Thoracic aorta (tissue), 2 donors: ENCODE results near the gene SCAPER. TPM values are rescaled to one million over a fixed set of nuclear protein-coding genes. Genes with fewer than 3 reads are reported as not detected.

Experiments used
- ATAC-seq: fragments of 150-250 bp; one replicate; pipeline ENCODE4 v1.8.0; 2017; ENCODE audit warnings: low read depth; ENCODE audit not compliant: insufficient number of reproducible peaks, low FRiP score
- DNase-seq: peaks from one replicate; pipeline ENCODE4 v3.0.0-alpha.2; 2020; ENCODE audit warnings: low spot score
- H3K27ac ChIP-seq, 2 donors: fragments of 200-600 bp; sonication (generic); 1 replicate in 1 of 2; 2 replicates in 1 of 2; pipeline ENCODE4 v1.5.1; 2016; ENCODE audit warnings: mild to moderate bottlenecking in 2 of 2, moderate library complexity in 2 of 2
- H3K27me3 ChIP-seq: fragments of 200-600 bp; sonication (generic); replicated peaks from 2 replicates; pipeline ENCODE4 v1.6.0; 2016; ENCODE audit warnings: mild to moderate bottlenecking; ENCODE audit not compliant: insufficient read depth
- H3K36me3 ChIP-seq: fragments of 200-600 bp; sonication (generic); one replicate; pipeline ENCODE4 v1.5.1; 2016
- H3K4me1 ChIP-seq, 2 donors: fragments of 200-600 bp; sonication (generic); 1 replicate in 1 of 2; 2 replicates in 1 of 2; pipeline versions ENCODE4 v1.5.1 to v1.6.0; 2016; ENCODE audit warnings: low read depth in 2 of 2, mild to moderate bottlenecking in 1 of 2; ENCODE audit not compliant: control insufficient read depth in 1 of 2
- H3K4me3 ChIP-seq: fragments of 200-600 bp; sonication (generic); 2 replicates; pipeline ENCODE4 v1.5.1; 2016; ENCODE audit warnings: mild to moderate bottlenecking
- H3K9me3 ChIP-seq: fragments of 200-600 bp; sonication (generic); 2 replicates; pipeline ENCODE4 v1.5.1; 2016
- CTCF ChIP-seq: fragments of 200-600 bp; sonication (generic); IDR thresholded peaks from one replicate; pipeline ENCODE4 v1.5.1; 2019; ENCODE audit warnings: antibody characterized with exemption
- total RNA-seq, 2 donors: library from RNA; depleted of rRNA; stranded (reverse); fragments of >200 nt; gene quantifications; one replicate each; pipeline versions ENCODE4 v1.1.0 to v1.2.3, GENCODE V29; 2016

The SCAPER gene
- total RNA-seq, 2 donors from 2014 or later, result 29.6 to 65.0 TPM

- peak overlapping the region; percentile 26 for H3K4me3 ChIP-seq
- ATAC-seq, result no peak
- H3K36me3 ChIP-seq, result no peaks in the 10 kb centered on the region
- DNase-seq, result no peak
- H3K4me1 ChIP-seq, result peaks cover 29 to 68% of the 10 kb centered on the region in 2 donors
- no peaks in the 10 kb centered on the region for H3K9me3 ChIP-seq
- H3K27ac ChIP-seq, result no peak overlapping the region
- no peak for TF ChIP-seq CTCF
- peaks cover 76% of the 10 kb centered on the region for H3K27me3 ChIP-seq
Measured at GRCh38 chr15:76342382-76343201, 562.5 kb downstream of the SCAPER start.

DNA sequence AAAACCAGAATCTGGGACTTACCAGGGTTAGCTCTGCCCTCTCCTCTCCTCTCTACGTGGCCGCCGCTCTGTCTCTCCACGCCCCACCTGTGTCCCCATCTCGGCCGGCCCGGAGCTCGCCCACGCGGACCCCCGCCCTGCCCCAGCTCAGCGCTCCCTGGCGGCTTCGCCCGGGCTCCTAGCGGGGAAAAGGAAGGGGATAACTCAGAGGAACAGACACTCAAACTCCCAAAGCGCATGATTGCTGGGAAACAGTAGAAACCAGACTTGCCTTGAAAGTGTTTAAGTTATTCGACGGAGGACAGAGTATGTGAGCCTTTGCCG, 563.1 kb downstream of the SCAPER start:
- H3K9me3 ChIP-seq, result no peaks in the 10 kb centered on the region
- ATAC-seq (no peak), DNase-seq (no peak)
- no peak for TF ChIP-seq CTCF
- H3K27ac ChIP-seq, result no peak overlapping the region
- no peaks in the 10 kb centered on the region for H3K36me3 ChIP-seq
- H3K4me3 ChIP-seq, result peak overlapping the region; percentile 64
- H3K27me3 ChIP-seq, result peaks cover 81% of the 10 kb centered on the region
- H3K4me1 ChIP-seq, result peaks cover 24 to 69% of the 10 kb centered on the region in 2 donors

- no peak for DNase-seq
- peaks cover 19 to 69% of the 10 kb centered on the region in 2 donors for H3K4me1 ChIP-seq
- ATAC-seq, result no peak
- H3K9me3 ChIP-seq, result no peaks in the 10 kb centered on the region
- H3K36me3 ChIP-seq, result no peaks in the 10 kb centered on the region
- H3K27me3 ChIP-seq, result peaks cover 80% of the 10 kb centered on the region
- no peak overlapping the region for H3K27ac ChIP-seq
- H3K4me3 ChIP-seq, result peak overlapping the region; percentile 64
- no peak for TF ChIP-seq CTCF
Measured at GRCh38 chr15:76341366-76342057, 563.6 kb downstream of the SCAPER start.

- Histone ChIP-seq H3K9me3 (no peaks in the 10 kb centered on the region), H3K27ac (no peak overlapping the region), H3K4me1 (peaks cover 17 to 63% of the 10 kb centered on the region in 2 donors), H3K27me3 (peaks cover 79% of the 10 kb centered on the region), H3K4me3 (peak overlapping the region; percentile 64), H3K36me3 (no peaks in the 10 kb centered on the region)
- no peak for DNase-seq
- no peak for ATAC-seq
- TF ChIP-seq CTCF, result peak; percentile 16
Measured at GRCh38 chr15:76340803-76341365, 564.3 kb downstream of the SCAPER start.

DNA sequence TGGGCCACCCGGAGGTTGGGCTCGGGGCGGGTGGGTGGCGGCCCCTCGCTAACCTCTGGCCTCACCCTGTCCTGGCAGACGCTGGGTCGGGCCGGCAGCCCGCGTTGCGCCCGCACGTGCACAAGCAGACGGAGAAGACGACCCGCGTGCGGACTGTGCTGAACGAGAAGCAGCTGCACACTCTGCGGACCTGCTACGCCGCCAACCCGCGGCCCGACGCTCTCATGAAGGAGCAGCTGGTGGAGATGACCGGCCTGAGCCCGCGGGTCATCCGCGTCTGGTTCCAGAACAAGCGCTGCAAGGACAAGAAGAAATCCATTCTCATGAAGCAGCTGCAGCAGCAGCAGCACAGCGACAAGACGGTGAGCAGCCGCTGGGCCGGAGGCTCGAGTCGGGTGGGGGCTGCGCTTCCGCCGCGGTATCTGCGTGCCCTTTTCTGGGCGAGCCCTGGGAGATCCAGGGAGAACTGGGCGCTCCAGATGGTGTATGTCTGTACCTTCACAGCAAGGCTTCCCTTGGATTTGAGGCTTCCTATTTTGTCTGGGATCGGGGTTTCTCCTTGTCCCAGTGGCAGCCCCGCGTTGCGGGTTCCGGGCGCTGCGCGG, 564.8 kb downstream of the SCAPER start:
- TF ChIP-seq CTCF, result no peak
- Histone ChIP-seq H3K4me1 (peaks cover 17 to 61% of the 10 kb centered on the region in 2 donors), H3K36me3 (no peaks in the 10 kb centered on the region), H3K9me3 (no peaks in the 10 kb centered on the region), H3K27ac (no peak overlapping the region), H3K27me3 (peaks cover 79% of the 10 kb centered on the region), H3K4me3 (peak overlapping the region; percentile 64)
- no peak for ATAC-seq
- DNase-seq, result no peak
